Fibroblast of the aortic adventitia (primary cell): ENCODE data around the gene DNAAF8. TPM values are rescaled to one million over a fixed set of nuclear protein-coding genes. Genes with fewer than 3 reads are reported as not detected.

Experiments used
- DNase-seq: peaks from one replicate; pipeline ENCODE4 v3.0.0-alpha.2; 2010; ENCODE audit warnings: low read depth
- H3K4me3 ChIP-seq: 2 replicates; pipeline ENCODE4 v1.5.1; 2011; ENCODE audit warnings: low read depth, mild to moderate bottlenecking, control low read depth, low read length, moderate library complexity
- total RNA-seq: library from RNA; depleted of rRNA; stranded (reverse); fragments of >200 nt; gene quantifications from 2 replicates; pipeline ENCODE4 v1.2.3, GENCODE V29; 2012; ENCODE audit warnings: low replicate concordance
- TF ChIP-seq, protein P1 (sequence below): IDR thresholded peaks from 2 replicates; pipeline ENCODE4 v1.5.1; 2011; ENCODE audit warnings: mild to moderate bottlenecking, low read length, control low read depth, inconsistent platforms; ENCODE audit not compliant: insufficient read depth

Gene DNAAF8
- 1.4 TPM in 1 of 2 replicates, not detected in the other for total RNA-seq

DNA sequence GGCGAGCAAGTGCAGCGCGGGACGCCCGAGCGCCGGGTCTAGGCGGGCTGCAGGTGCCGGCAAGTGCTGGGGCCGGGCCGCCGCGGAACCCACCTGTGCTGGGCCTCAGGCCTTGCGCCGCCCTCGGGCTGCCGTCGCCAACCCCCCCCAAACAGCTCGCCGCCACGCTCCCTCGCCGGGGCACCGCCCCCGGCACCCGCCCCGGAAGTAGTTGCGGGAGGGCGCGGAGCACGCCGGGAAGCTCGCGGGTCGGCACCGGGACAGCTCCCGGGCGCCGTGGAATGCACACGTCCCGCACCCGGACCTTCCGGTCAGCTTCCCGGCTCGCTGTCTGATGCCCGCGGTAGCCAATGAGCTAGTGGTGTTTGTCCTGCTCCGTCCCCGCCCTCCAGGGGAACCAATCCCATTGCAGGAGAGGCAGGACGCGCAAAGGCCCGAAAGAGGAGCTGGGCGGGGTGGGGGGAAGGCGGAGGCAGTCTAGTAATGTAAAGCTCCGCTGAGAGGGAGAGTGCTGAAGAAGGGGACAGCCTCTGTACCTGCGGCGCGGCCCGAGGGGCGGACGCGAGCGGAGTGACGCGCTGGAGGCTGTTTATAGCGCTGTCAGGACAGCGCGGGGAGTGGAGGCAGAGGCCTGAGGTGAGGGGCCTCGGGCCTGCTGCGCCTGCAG lies at the start of gene DNAAF8, which contains the start of gene ANKS3:
DNAAF8 (plus strand) TSS at position 475 of the 667 bp plus-strand sequence. CDS start 1,978 bp downstream, outside the sequence.
ANKS3 (minus strand) TSS at position 209 of the 667 bp plus-strand sequence. CDS start 4,122 bp downstream, outside the sequence.
- DNase-seq: peak; percentile 96
- TF ChIP-seq, protein P1, sequence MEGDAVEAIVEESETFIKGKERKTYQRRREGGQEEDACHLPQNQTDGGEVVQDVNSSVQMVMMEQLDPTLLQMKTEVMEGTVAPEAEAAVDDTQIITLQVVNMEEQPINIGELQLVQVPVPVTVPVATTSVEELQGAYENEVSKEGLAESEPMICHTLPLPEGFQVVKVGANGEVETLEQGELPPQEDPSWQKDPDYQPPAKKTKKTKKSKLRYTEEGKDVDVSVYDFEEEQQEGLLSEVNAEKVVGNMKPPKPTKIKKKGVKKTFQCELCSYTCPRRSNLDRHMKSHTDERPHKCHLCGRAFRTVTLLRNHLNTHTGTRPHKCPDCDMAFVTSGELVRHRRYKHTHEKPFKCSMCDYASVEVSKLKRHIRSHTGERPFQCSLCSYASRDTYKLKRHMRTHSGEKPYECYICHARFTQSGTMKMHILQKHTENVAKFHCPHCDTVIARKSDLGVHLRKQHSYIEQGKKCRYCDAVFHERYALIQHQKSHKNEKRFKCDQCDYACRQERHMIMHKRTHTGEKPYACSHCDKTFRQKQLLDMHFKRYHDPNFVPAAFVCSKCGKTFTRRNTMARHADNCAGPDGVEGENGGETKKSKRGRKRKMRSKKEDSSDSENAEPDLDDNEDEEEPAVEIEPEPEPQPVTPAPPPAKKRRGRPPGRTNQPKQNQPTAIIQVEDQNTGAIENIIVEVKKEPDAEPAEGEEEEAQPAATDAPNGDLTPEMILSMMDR: no peak
- peak within 1 kb of the TSS; percentile 93 for H3K4me3 ChIP-seq

DNA sequence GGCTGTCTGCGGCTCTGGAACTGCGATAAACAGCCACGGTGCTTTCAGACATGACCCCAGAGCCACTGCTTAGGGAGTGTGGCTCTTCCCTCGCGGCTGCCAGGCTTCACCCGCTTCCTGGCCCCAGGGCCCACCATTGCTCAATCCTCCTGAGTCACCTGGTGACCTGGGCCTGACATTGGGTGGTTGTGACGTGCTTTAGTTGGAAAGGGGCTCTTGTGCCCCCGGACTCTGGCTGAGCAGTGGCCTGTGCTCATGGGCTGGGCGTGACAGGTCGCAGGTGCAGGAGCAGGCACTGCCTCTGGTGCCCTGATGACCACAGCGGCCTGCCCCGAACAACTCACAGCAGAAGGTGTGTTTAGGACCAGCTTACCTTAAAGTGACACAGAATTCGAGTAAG lies 49.6 kb upstream of the DNAAF8 start:
- TF ChIP-seq, protein P1: no peak
- H3K4me3 ChIP-seq: no peak overlapping the region
- DNase-seq: no peak

DNA sequence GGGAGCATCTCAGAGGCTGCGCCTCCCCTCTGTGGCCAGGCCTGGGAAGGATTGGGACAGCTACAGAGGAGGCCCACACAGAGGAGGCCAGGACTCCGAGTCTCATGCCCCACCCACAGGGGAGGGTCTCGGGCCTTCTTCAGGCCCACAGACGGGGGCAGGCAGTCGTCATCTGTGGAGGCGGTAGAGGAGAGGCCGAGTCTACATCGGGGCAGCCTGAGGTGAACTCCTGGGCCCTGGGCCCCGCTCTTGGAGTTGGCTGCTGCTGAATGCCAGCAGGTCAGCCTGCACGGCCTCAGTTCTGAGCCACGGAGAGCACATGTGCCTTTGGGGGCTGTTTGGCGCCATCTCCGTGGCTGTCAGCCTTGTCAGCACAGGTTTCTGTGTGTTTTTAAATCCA lies 49.0 kb upstream of the DNAAF8 start:
- TF ChIP-seq, protein P1: no peak
- H3K4me3 ChIP-seq: no peak overlapping the region
- DNase-seq: no peak

DNA sequence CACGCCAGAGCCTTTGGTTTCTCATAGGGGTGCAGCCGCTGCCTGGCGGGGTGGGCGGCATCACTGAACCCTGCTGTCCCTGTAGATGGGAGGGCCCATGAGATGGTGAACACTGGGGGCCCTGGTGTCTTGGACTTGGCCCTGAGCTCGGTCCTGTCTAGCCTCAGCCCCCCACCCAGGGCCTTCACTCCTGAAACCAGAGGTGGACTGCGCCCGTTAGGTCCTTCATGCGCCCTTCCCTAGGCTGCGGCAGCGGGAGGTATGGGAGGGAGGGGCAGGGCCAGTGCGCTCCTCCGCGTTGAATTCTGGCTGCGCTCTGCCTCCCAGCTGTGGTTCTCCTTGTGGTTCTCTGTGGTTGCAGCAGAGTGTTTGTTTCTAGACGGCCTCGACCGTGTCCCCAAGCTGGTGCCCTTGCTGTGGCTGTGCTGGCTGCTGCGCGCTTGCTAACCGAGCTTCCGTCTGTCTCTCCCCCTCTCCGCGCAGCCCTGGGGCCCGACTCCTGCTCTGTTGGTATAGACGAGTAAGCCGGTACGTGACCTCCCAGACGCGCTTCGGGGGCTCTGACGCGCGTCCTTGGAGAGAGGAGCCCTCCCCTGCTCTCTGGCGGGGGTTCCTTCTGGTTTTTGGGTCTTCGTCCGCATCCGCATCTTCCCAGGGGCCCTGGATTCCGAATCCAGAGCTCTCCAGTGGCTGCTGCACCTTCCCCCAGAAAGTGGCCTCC lies 48.4 kb upstream of the DNAAF8 start:
- H3K4me3 ChIP-seq: no peak overlapping the region
- DNase-seq: no peak
- TF ChIP-seq, protein P1: no peak

DNA sequence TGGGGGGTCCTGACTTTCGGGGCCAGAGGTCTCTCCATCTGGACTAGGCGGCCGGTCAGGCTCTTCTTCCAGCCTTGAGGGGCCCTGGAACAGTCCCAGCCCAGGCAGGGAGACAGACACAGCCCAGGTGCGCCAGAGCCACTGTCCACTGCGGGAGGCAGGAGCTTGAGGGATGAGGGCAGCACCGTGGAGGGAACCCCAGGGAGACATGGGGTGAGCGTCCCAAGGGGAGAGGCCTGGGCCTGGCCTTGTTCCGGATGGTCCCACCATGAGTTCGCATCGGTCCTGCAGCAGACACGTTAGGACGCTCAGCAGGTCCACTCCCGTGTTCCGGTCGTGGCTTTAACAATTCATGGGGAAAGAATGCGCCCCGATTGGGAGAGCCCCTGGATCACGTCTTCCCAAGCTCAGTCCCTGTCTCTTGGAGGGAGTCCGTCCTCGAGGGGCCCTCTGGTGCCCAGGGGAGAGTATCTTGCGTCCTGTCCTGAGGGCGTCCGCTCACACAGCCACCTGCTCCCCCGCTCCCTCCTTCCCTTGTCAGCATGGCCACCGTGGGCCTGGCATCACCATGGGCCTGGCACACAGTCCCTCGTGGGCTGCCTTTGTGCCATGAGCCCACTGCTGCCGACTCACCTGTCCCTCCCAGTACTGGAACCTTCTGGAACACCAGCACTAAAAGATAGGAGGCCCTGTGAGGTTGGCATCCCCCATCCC lies 47.7 kb upstream of the DNAAF8 start:
- H3K4me3 ChIP-seq: no peak overlapping the region
- DNase-seq: no peak
- TF ChIP-seq, protein P1: no peak

DNA sequence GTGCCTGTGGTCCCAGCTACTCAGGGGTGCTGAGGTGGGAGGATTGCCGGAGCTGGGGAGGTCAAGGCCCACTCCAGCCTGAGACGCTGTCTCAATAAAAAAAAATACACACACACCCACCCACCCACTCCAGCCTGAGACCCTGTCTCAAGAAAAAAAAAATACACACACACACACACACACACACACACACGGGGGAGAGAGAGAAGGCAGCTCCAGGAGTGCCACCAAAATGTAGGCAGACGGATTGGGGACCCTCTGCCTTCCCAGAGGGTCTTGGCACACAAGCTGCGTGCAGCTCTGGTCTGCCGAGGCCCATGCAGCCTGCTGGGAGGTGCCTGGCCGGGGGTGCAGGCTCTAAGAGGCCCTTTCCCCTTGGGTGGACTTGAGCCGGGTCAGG lies 46.9 kb upstream of the DNAAF8 start:
- no peak overlapping the region for H3K4me3 ChIP-seq
- no peak for DNase-seq
- TF ChIP-seq, protein P1: no peak
